ENCODE results near the gene ZNF331.

The ZNF331 gene

DNA sequence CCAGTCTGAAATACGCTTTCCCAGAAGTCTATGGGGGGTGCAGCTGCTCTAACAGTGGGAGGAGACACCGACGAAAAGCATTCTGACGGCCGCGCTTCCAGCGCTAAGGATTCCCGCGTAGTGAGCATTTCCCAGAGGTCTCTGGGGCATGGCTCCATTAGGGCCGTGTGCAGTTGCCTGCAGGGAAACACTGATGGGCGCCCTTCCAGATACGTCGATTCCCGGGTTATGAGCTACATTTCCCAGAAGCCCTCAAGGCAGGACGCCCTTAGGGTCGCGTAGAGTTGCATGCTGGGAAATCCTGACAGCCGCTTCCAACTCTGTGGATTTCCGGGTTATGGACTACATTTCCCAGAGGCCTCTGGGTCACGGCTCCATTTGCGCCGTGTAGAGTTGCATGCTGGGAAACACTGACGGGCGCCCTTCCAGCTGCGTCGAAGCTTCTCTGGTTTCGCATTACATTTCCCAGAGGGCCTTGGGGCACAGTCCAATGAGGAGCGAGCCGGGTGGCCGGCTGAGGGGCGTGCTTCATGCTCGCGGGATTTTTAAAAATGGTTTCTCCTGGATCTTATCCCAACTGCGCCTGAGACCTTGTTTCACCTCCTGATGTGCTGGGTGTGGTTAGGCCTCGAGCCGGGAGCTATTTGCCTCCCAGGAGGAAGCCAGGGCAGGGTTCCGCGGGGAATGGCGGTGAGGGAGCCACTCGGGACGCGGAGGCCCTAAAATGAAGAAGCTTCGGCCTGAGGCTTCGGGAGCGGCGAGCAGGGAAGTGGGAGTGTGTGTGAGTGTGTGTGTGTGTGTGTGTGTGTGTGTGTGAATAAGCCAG is 17.2 kb upstream of the ZNF331 start:
- no peaks in the 10 kb centered on the region for H4K20me1 ChIP-seq (ENCODE audit: control insufficient read depth, insufficient read depth, low read depth, low read length)
- TF ChIP-seq, protein P1, sequence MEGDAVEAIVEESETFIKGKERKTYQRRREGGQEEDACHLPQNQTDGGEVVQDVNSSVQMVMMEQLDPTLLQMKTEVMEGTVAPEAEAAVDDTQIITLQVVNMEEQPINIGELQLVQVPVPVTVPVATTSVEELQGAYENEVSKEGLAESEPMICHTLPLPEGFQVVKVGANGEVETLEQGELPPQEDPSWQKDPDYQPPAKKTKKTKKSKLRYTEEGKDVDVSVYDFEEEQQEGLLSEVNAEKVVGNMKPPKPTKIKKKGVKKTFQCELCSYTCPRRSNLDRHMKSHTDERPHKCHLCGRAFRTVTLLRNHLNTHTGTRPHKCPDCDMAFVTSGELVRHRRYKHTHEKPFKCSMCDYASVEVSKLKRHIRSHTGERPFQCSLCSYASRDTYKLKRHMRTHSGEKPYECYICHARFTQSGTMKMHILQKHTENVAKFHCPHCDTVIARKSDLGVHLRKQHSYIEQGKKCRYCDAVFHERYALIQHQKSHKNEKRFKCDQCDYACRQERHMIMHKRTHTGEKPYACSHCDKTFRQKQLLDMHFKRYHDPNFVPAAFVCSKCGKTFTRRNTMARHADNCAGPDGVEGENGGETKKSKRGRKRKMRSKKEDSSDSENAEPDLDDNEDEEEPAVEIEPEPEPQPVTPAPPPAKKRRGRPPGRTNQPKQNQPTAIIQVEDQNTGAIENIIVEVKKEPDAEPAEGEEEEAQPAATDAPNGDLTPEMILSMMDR (IDR thresholded peaks at IDR 0.05; ENCODE audit: low read depth, low read length, poor library complexity, severe bottlenecking), result no peak
- TF ChIP-seq EZH2phosphoT487 (IDR thresholded peaks at IDR 0.05; ENCODE audit: borderline replicate concordance, low read length), result no peak
- H3K79me2 ChIP-seq (ENCODE audit: control insufficient read depth, low read length), result no peaks in the 10 kb centered on the region
- H3K9me3 ChIP-seq (ENCODE audit: control insufficient read depth, insufficient read depth, low read length), result peaks cover 34% of the 10 kb centered on the region
- peaks cover 13% of the 10 kb centered on the region for H3K4me1 ChIP-seq (ENCODE audit: control insufficient read depth, low read length)
- 0 out of 2 replicates have a peak, but pooled peaks cover 5% of the 10 kb centered on the region for H3F3A ChIP-seq (ENCODE audit: control insufficient read depth, insufficient read depth)
- peak overlapping the region; percentile 9; the same call in 1 of the 2 replicates for H3K27ac ChIP-seq (ENCODE audit: low read depth, low read length)
- H3K4me3 ChIP-seq (ENCODE audit: low read length), result peak overlapping the region; percentile 79
- H3K9me2 ChIP-seq (replicated peaks; ENCODE audit: control insufficient read depth, low read length), result no peaks in the 10 kb centered on the region
- H3K4me2 ChIP-seq (ENCODE audit: low read length), result peak overlapping the region; percentile 66
- no peaks in the 10 kb centered on the region for H3K36me3 ChIP-seq (ENCODE audit: control insufficient read depth, low read length)
- no peaks in the 10 kb centered on the region for H3K27me3 ChIP-seq (ENCODE audit: control insufficient read depth, low read length)

DNA sequence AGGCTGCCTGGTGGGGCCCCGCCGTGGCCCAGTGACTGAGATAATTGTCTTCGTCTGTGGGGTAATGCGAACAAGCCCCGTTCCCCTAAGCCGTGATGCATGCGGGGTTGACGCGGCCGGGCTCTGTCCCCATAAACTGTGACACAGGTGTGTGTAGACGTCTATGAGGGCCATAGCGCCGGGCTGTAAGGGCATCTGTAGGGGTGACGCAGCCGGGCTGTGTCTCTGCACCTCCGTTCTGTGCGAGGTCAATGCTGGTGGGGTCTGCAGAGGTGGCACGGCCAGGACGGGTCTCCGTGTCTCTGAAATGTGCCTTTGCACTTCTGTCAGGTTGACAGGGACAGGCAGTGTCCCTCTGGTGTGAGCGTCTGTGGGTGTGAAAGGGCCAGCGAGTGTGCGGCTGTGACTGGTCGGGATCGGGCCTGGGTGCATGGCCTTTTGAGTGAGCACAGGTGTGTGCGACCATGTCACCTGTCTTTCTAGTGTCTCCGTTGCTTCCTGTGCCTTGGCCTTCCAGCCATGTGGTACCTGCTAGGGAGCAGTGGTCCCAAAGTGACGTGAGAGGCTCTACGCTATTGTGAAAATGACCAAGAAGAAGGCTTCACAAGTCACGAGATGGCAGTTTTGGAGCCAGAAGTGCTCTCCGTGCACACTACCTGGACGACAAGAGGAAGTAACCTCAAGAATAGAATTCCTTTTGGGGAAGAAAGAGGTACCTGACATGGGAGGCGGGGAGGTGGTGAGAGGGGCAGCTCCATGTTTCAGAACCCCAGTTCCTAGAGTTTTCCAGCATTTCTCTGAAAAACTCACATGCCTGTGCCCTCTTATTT is 16.4 kb upstream of the ZNF331 start:
- Histone ChIP-seq H3K4me3 (ENCODE audit: low read length) (peak overlapping the region; percentile 79), H3K9me2 (replicated peaks; ENCODE audit: control insufficient read depth, low read length) (no peaks in the 10 kb centered on the region), H3K9me3 (ENCODE audit: control insufficient read depth, insufficient read depth, low read length) (peaks cover 38% of the 10 kb centered on the region), H3K4me2 (ENCODE audit: low read length) (peak overlapping the region; percentile 66), H4K20me1 (ENCODE audit: control insufficient read depth, insufficient read depth, low read depth, low read length) (no peaks in the 10 kb centered on the region), H3K27ac (ENCODE audit: low read depth, low read length) (no peak overlapping the region), H3K27me3 (ENCODE audit: control insufficient read depth, low read length) (no peaks in the 10 kb centered on the region), H3F3A (ENCODE audit: control insufficient read depth, insufficient read depth) (0 out of 2 replicates have a peak, but pooled peaks cover 5% of the 10 kb centered on the region), H3K79me2 (ENCODE audit: control insufficient read depth, low read length) (no peaks in the 10 kb centered on the region), H3K4me1 (ENCODE audit: control insufficient read depth, low read length) (peaks cover 13% of the 10 kb centered on the region), H3K36me3 (ENCODE audit: control insufficient read depth, low read length) (no peaks in the 10 kb centered on the region)
- TF ChIP-seq EZH2phosphoT487 (IDR thresholded peaks at IDR 0.05; ENCODE audit: borderline replicate concordance, low read length), result no peak
- TF ChIP-seq, protein P1 (IDR thresholded peaks at IDR 0.05; ENCODE audit: low read depth, low read length, poor library complexity, severe bottlenecking), result no peak

DNA sequence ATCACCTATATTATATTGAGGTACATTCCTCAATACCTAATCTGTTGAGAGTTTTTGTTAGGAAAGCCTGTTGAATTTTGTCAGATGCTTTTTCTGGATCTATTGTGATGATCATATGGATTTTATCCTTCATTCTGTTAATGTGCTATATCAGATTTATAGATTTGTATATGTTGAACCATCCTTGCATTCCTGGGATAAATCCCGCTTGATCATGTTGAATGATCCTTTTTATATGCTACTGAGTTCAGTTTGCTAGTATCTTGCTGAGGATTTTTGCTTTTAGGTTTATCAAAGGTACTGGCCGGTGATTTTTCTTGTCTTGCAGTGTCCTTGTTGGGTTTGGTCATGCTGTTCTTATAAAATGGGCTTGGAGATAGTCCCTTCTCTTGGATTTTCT is 12.0 kb upstream of the ZNF331 start:
- Histone ChIP-seq H3K79me2 (ENCODE audit: control insufficient read depth, low read length) (no peaks in the 10 kb centered on the region), H3K27ac (ENCODE audit: low read depth, low read length) (no peak overlapping the region), H3K9me2 (replicated peaks; ENCODE audit: control insufficient read depth, low read length) (no peaks in the 10 kb centered on the region), H4K20me1 (ENCODE audit: control insufficient read depth, insufficient read depth, low read depth, low read length) (no peaks in the 10 kb centered on the region), H3K36me3 (ENCODE audit: control insufficient read depth, low read length) (no peaks in the 10 kb centered on the region), H3K4me3 (ENCODE audit: low read length) (no peak overlapping the region), H3F3A (ENCODE audit: control insufficient read depth, insufficient read depth) (no peaks in the 10 kb centered on the region), H3K27me3 (ENCODE audit: control insufficient read depth, low read length) (no peaks in the 10 kb centered on the region), H3K9me3 (ENCODE audit: control insufficient read depth, insufficient read depth, low read length) (peaks cover 38% of the 10 kb centered on the region), H3K4me1 (ENCODE audit: control insufficient read depth, low read length) (peaks cover 7% of the 10 kb centered on the region), H3K4me2 (ENCODE audit: low read length) (no peak overlapping the region)
- TF ChIP-seq EZH2phosphoT487 (IDR thresholded peaks at IDR 0.05; ENCODE audit: borderline replicate concordance, low read length), result no peak
- TF ChIP-seq, protein P1 (IDR thresholded peaks at IDR 0.05; ENCODE audit: low read depth, low read length, poor library complexity, severe bottlenecking), result no peak
